HCT116 (cell line): ENCODE data around the gene TMEM181. TPM values are rescaled to one million over a fixed set of nuclear protein-coding genes. Genes with fewer than 3 reads are reported as not detected.

Experiments
- ATAC-seq: fragments of 200-7000 bp; cut with Tn5 transposase; 2 replicates; pipeline ENCODE4 v1.9.1; 2020; ENCODE audit warnings: mild to moderate bottlenecking, moderate library complexity
- BruUV-seq: library from RNA; stranded (reverse); fragments of 400-500 nt; replicated peaks from 2 replicates; lab custom pipeline; 2021; lab: Mats Ljungman, UMichigan
- CTCF ChIA-PET: fragments of 300-600 bp; sonication (Branson Sonifier 250); formaldehyde crosslinking; loops from one replicate; lab custom pipeline; 2021; ENCODE audit warnings: antibody characterized with exemption; lab: Charles Lee
- POLR2A ChIA-PET: fragments of 300-600, 350-600 bp; sonication (Branson Sonifier 250); formaldehyde crosslinking; loops from one replicate; lab custom pipeline; 2021; ENCODE audit warnings: antibody characterized with exemption; lab: Charles Lee
- RAD21 ChIA-PET, 2 experiments: fragments of 300-600 bp; sonication (Branson Sonifier 250); formaldehyde crosslinking; loops; one replicate each; lab custom pipeline; 2023; ENCODE audit warnings: low total read pairs in 2 of 2; ENCODE audit not compliant: uncharacterized antibody in 2 of 2, unreplicated experiment in 2 of 2, low non-redundant PET in 1 of 2; lab: Charles Lee
- DNase-seq: peaks from one replicate; pipeline ENCODE4 v3.0.0-alpha.2; 2010; ENCODE audit warnings: low read depth, low spot score
- H2AFZ ChIP-seq: fragments of 200-600 bp; shearing (Covaris generic), sonication (generic); 2 replicates; pipeline ENCODE4 v1.6.1; 2017; ENCODE audit warnings: low read depth, mixed run types, mixed read lengths, antibody characterized with exemption, low read length; ENCODE audit not compliant: poor library complexity, severe bottlenecking
- H3K27ac ChIP-seq: 2 replicates; pipeline ENCODE4 v1.5.1; 2012; ENCODE audit warnings: low read depth, low read length
- H3K27me3 ChIP-seq: fragments of 200-600 bp; sonication (generic); 2 replicates; pipeline ENCODE4 v1.6.1; 2016; ENCODE audit warnings: mixed run types, low read length, mixed read lengths; ENCODE audit not compliant: insufficient read depth
- H3K36me3 ChIP-seq, 2 experiments: fragments of 200-500 bp in 1 of 2; fragments of 200-600 bp in 1 of 2; sonication (Bioruptor generic) in 1 of 2; sonication (generic) in 1 of 2; 2 replicates each; pipeline versions ENCODE4 v1.5.1 to v1.6.1; 2014 to 2016; ENCODE audit warnings: low read length in 2 of 2, inconsistent platforms in 1 of 2, mixed read lengths in 1 of 2, mixed run types in 1 of 2; ENCODE audit not compliant: insufficient read depth in 2 of 2, control insufficient read depth in 1 of 2
- H3K4me1 ChIP-seq, 2 experiments: fragments of 200-600 bp in 1 of 2; sonication (generic) in 1 of 2; 2 replicates each; pipeline versions ENCODE4 v1.5.1 to v1.6.1; 2012 to 2017; ENCODE audit warnings: low read length in 2 of 2, inconsistent platforms in 1 of 2, mild to moderate bottlenecking in 1 of 2, mixed read lengths in 1 of 2, mixed run types in 1 of 2, moderate library complexity in 1 of 2; ENCODE audit not compliant: insufficient read depth in 2 of 2, control insufficient read depth in 1 of 2
- H3K4me2 ChIP-seq: fragments of 200-600 bp; sonication (generic); 2 replicates; pipeline ENCODE4 v1.6.1; 2017; ENCODE audit warnings: mixed run types, low read length, mixed read lengths
- H3K4me3 ChIP-seq, 2 experiments: fragments of 200-600 bp in 1 of 2; sonication (generic) in 1 of 2; replicated peaks in 1 of 2; 2 replicates each; pipeline ENCODE4 v1.5.1; 2011 to 2016; ENCODE audit warnings: low read length in 2 of 2, control low read depth in 1 of 2, low read depth in 1 of 2, mild to moderate bottlenecking in 1 of 2, mixed read lengths in 1 of 2, mixed run types in 1 of 2
- H3K79me2 ChIP-seq: fragments of 200-600 bp; sonication (generic); 2 replicates; pipeline ENCODE4 v1.6.1; 2017; ENCODE audit warnings: mild to moderate bottlenecking, mixed run types, low read length, moderate library complexity, mixed read lengths; ENCODE audit not compliant: insufficient read depth
- H3K9ac ChIP-seq: fragments of 200-600 bp; sonication (generic); 2 replicates; pipeline ENCODE4 v1.6.1; 2016; ENCODE audit warnings: low read length, mixed read lengths
- H3K9me2 ChIP-seq: fragments of 200-600 bp; sonication (generic), shearing (Covaris generic); 2 replicates; pipeline ENCODE4 v1.6.1; 2017; ENCODE audit warnings: mixed run types, mild to moderate bottlenecking, moderate library complexity; ENCODE audit not compliant: insufficient read depth
- H3K9me3 ChIP-seq, 2 experiments: fragments of 200-500 bp in 1 of 2; fragments of 200-600 bp in 1 of 2; sonication (Bioruptor generic) in 1 of 2; sonication (generic) in 1 of 2; 2 replicates each; pipeline ENCODE4 v1.6.1; 2014 to 2017; ENCODE audit warnings: low read length in 2 of 2, mixed read lengths in 2 of 2, inconsistent platforms in 1 of 2, low read depth in 1 of 2, mild to moderate bottlenecking in 1 of 2, mixed run types in 1 of 2, moderate library complexity in 1 of 2; ENCODE audit not compliant: control insufficient read depth in 1 of 2, insufficient read depth in 1 of 2
- H4K20me1 ChIP-seq: fragments of 200-600 bp; sonication (generic), shearing (Covaris generic); 2 replicates; pipeline ENCODE4 v1.6.1; 2017; ENCODE audit warnings: mixed run types, mild to moderate bottlenecking, moderate library complexity; ENCODE audit not compliant: insufficient read depth
- ATF3 ChIP-seq: IDR thresholded peaks from 2 replicates; pipeline ENCODE4 v1.6.1; 2012
- CBX3 ChIP-seq: IDR thresholded peaks from 2 replicates; pipeline ENCODE4 v1.6.1; 2012; ENCODE audit warnings: low read depth
- CEBPB ChIP-seq: IDR thresholded peaks from 2 replicates; pipeline ENCODE4 v1.6.1; 2012; ENCODE audit warnings: low read depth
- EGR1 ChIP-seq: IDR thresholded peaks from 2 replicates; pipeline ENCODE4 v1.6.1; 2012; ENCODE audit warnings: low read depth
- EZH2 ChIP-seq: fragments of 200-600 bp; sonication (generic); IDR thresholded peaks from 2 replicates; pipeline ENCODE4 v1.6.1; 2017; ENCODE audit warnings: antibody characterized with exemption, mixed run types
- EZH2phosphoT487 ChIP-seq: fragments of 200-600 bp; IDR thresholded peaks from 2 replicates; pipeline ENCODE4 v1.6.1; 2018; ENCODE audit warnings: antibody characterized with exemption, borderline replicate concordance
- FOSL1 ChIP-seq: IDR thresholded peaks from 2 replicates; pipeline ENCODE4 v1.6.1; 2012; ENCODE audit warnings: low read depth
- JUND ChIP-seq: IDR thresholded peaks from 2 replicates; pipeline ENCODE4 v1.6.1; 2012
- RAD21 ChIP-seq: IDR thresholded peaks from 2 replicates; pipeline ENCODE4 v1.6.1; 2012; ENCODE audit warnings: low read depth, mild to moderate bottlenecking
- REST ChIP-seq: IDR thresholded peaks from 2 replicates; pipeline ENCODE4 v1.6.1; 2012; ENCODE audit warnings: low read depth
- SRF ChIP-seq: IDR thresholded peaks from 2 replicates; pipeline ENCODE4 v1.6.1; 2012; ENCODE audit warnings: low read depth
- TCF7L2 ChIP-seq: IDR thresholded peaks from 2 replicates; pipeline ENCODE4 v1.7.0; 2011; ENCODE audit warnings: borderline replicate concordance, inconsistent platforms; ENCODE audit not compliant: insufficient read depth, insufficient read length; ENCODE audit errors: extremely low read depth
- ZFX ChIP-seq: fragments of 450-650 bp; IDR thresholded peaks from 2 replicates; pipeline ENCODE4 v1.6.1; 2017
- intact Hi-C: fragments of 100-400 bp; cut with micrococcal nuclease; formaldehyde crosslinking; loops from 2 replicates; pipeline ENCODE4 v1.10.0; 2022
- total RNA-seq: library from RNA; stranded (reverse); gene quantifications from one replicate; pipeline ENCODE4 v1.2.1, GENCODE V29; 2021; ENCODE audit not compliant: unreplicated experiment
- TF ChIP-seq, protein P1 (sequence below): IDR thresholded peaks from 2 replicates; pipeline ENCODE4 v1.6.1; 2011; ENCODE audit warnings: mild to moderate bottlenecking, low read length, moderate library complexity; ENCODE audit not compliant: insufficient replicate concordance; ENCODE audit errors: extremely low read depth

TMEM181 gene
- total RNA-seq, 1 experiment from 2014 or later = 34.4 TPM

- Histone ChIP-seq H3K4me1 (peaks cover 8 to 37% of the 10 kb centered on the region in 2 experiments; a peak in 3 of 4 replicates), H3K27ac (no peak overlapping the region), H3K27me3 (no peaks in the 10 kb centered on the region), H3K79me2 (peaks cover 6% of the 10 kb centered on the region; the same call in 1 of the 2 replicates), H3K9me2 (no peaks in the 10 kb centered on the region), H4K20me1 (no peaks in the 10 kb centered on the region), H2AFZ (no peak overlapping the region), H3K4me2 (no peak overlapping the region), H3K9me3 (no peaks in the 10 kb centered on the region), H3K36me3 (peaks cover 8 to 56% of the 10 kb centered on the region in 2 experiments; a peak in 3 of 4 replicates), H3K4me3 (no peak overlapping the region), H3K9ac (no peak overlapping the region)
- ATAC-seq (no peak), DNase-seq (no peak)
- RAD21 ChIA-PET = no interaction called here
- intact Hi-C loops = no loop called here
- POLR2A ChIA-PET = no interaction called here
- CTCF ChIA-PET = interaction anchor here (2.8 kb wide), 1 partner anchor 63 kb away, joined by 9 read pairs; no protein-coding TSS in a partner anchor
- BruUV-seq = no TSS peak
- TF ChIP-seq EZH2phosphoT487 (no peak), SRF (no peak), JUND (no peak), EZH2 (no peak), CEBPB (no peak), RAD21 (no peak), ATF3 (no peak), TCF7L2 (no peak), CBX3 (no peak)
Observed at GRCh38 chr6:158627940-158628211, 68.0 kb downstream of the TMEM181 start.

DNA sequence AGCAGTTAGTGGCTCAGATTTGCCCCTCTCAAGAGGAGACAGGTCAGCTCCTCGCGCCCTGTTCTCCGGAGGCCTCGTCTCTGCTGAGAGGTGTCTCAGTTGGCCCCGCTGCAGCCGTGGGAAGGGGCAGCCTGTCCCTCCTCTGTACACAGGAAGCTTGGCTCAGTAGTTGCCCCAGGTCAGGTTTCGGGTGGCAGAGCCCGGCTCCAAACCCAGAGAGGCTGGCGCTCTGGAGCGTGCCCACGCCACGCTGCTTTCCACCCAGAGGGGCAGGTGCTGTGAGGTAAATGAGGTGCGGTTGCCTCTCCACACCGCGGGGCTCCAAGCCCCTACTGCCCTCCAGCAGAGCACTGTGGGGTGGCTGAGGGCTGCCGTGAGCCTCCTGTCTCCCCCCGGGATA lies 68.7 kb downstream of the TMEM181 start:
- Histone ChIP-seq H3K4me3 (no peak overlapping the region), H3K9ac (no peak overlapping the region), H2AFZ (no peak overlapping the region), H3K4me1 (peaks cover 8 to 39% of the 10 kb centered on the region in 2 experiments; a peak in 3 of 4 replicates), H3K79me2 (peaks cover 5% of the 10 kb centered on the region; the same call in 1 of the 2 replicates), H3K27me3 (no peaks in the 10 kb centered on the region), H3K9me3 (no peaks in the 10 kb centered on the region), H3K27ac (peak overlapping the region; percentile 6; the same call in 1 of the 2 replicates), H3K36me3 (peaks cover 8 to 53% of the 10 kb centered on the region in 2 experiments; a peak in 3 of 4 replicates), H3K9me2 (no peaks in the 10 kb centered on the region), H3K4me2 (no peak overlapping the region), H4K20me1 (no peaks in the 10 kb centered on the region)
- intact Hi-C loops = no loop called here
- DNase-seq = no peak
- RAD21 ChIA-PET = no interaction called here
- POLR2A ChIA-PET = no interaction called here
- no TSS peak for BruUV-seq
- no peak for ATAC-seq
- CTCF ChIA-PET = interaction anchor here (2.8 kb wide), 1 partner anchor 63 kb away, joined by 9 read pairs; no protein-coding TSS in a partner anchor
- no peak for TF ChIP-seq ZFX
- no peak for TF ChIP-seq FOSL1
- TF ChIP-seq, protein P1, sequence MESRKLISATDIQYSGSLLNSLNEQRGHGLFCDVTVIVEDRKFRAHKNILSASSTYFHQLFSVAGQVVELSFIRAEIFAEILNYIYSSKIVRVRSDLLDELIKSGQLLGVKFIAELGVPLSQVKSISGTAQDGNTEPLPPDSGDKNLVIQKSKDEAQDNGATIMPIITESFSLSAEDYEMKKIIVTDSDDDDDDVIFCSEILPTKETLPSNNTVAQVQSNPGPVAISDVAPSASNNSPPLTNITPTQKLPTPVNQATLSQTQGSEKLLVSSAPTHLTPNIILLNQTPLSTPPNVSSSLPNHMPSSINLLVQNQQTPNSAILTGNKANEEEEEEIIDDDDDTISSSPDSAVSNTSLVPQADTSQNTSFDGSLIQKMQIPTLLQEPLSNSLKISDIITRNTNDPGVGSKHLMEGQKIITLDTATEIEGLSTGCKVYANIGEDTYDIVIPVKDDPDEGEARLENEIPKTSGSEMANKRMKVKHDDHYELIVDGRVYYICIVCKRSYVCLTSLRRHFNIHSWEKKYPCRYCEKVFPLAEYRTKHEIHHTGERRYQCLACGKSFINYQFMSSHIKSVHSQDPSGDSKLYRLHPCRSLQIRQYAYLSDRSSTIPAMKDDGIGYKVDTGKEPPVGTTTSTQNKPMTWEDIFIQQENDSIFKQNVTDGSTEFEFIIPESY = no peak
- TF ChIP-seq EGR1 = no peak
- no peak for TF ChIP-seq REST
